Activated naive CD4-positive, alpha-beta T cell treated with anti-CD3 and anti-CD28 coated beads, Interleukin-2, amount 10 ng/mL, durations not matched to agents 7 days and 5 days (primary cell): Measurements from ENCODE around the gene CEP162.
"Not testable (repeated sequence)": the region's sequence is repeated elsewhere in the genome, so short reads cannot be mapped to it uniquely, and the experiment has no call there.

Experiments
- CTCF ChIA-PET: fragments of 350-600 bp; sonication (Branson Sonifier 250); formaldehyde crosslinking; loops from one replicate; lab custom pipeline; 2021; ENCODE audit warnings: antibody characterized with exemption; lab: Charles Lee
- DNase-seq: peaks from one replicate; pipeline ENCODE4 v3.0.0-alpha.2; 2020
- H3K27ac Mint-ChIP-seq: one replicate; pipeline ENCODE4 v1.8.0; 2021; ENCODE audit warnings: mild to moderate bottlenecking, moderate library complexity, mixed read lengths
- H3K27me3 Mint-ChIP-seq: one replicate; pipeline ENCODE4 v1.8.0; 2021; ENCODE audit warnings: mild to moderate bottlenecking, mixed read lengths
- H3K36me3 Mint-ChIP-seq: one replicate; pipeline ENCODE4 v1.8.0; 2021; ENCODE audit warnings: mixed read lengths
- H3K4me1 Mint-ChIP-seq: one replicate; pipeline ENCODE4 v1.8.0; 2021; ENCODE audit warnings: mixed read lengths
- H3K4me3 Mint-ChIP-seq: one replicate; pipeline ENCODE4 v1.8.0; 2021; ENCODE audit warnings: mild to moderate bottlenecking, moderate library complexity, mixed read lengths
- H3K9me3 Mint-ChIP-seq: one replicate; pipeline ENCODE4 v1.8.0; 2021; ENCODE audit warnings: mixed read lengths

CEP162 gene

GRCh38 chr6:84255641-84256040 is 28.2 kb upstream of the CEP162 start:
- Mint-ChIP-seq H3K4me1 (no peaks in the 10 kb centered on the region), H3K36me3 (no peaks in the 10 kb centered on the region), H3K27me3 (no peaks in the 10 kb centered on the region), H3K4me3 (no peak overlapping the region), H3K27ac (no peak overlapping the region), H3K9me3 (no peaks in the 10 kb centered on the region)
- CTCF ChIA-PET, result no interaction called here
- DNase-seq, result no peak

GRCh38 chr6:84253380-84253779 is 25.9 kb upstream of the CEP162 start:
- H3K27me3 Mint-ChIP-seq, result peaks cover 9% of the 10 kb centered on the region

GRCh38 chr6:84251891-84252539 is 24.6 kb upstream of the CEP162 start:
- CTCF ChIA-PET, result no interaction called here
- no peak for DNase-seq
- H3K27me3 Mint-ChIP-seq, result peaks cover 9% of the 10 kb centered on the region
- H3K9me3 Mint-ChIP-seq, result no peaks in the 10 kb centered on the region
- H3K4me1 Mint-ChIP-seq, result no peaks in the 10 kb centered on the region
- no peak overlapping the region for H3K27ac Mint-ChIP-seq
- H3K36me3 Mint-ChIP-seq, result no peaks in the 10 kb centered on the region
- H3K4me3 Mint-ChIP-seq, result no peak overlapping the region

More at GRCh38 chr6:84253380-84253779, 25.9 kb upstream of the CEP162 start:
- H3K4me3 Mint-ChIP-seq, result no peak overlapping the region
- H3K36me3 Mint-ChIP-seq, result no peaks in the 10 kb centered on the region
- CTCF ChIA-PET, result no interaction called here
- H3K27ac Mint-ChIP-seq, result no peak overlapping the region
- DNase-seq, result no peak
- no peaks in the 10 kb centered on the region for H3K4me1 Mint-ChIP-seq
- H3K9me3 Mint-ChIP-seq, result no peaks in the 10 kb centered on the region

GRCh38 chr6:84249724-84250123 is 22.3 kb upstream of the CEP162 start:
- Mint-ChIP-seq H3K36me3 (no peaks in the 10 kb centered on the region), H3K27ac (no peak overlapping the region), H3K4me3 (no peak overlapping the region), H3K4me1 (no peaks in the 10 kb centered on the region), H3K9me3 (no peaks in the 10 kb centered on the region), H3K27me3 (peaks cover 9% of the 10 kb centered on the region)
- no peak for DNase-seq
- CTCF ChIA-PET, result no interaction called here

- CTCF ChIA-PET, result not testable (repeated sequence)
These were observed 17.1 kb upstream of the CEP162 start for GRCh38 chr6:84244416-84245081.

GRCh38 chr6:84243240-84243639 is 15.8 kb upstream of the CEP162 start:
- CTCF ChIA-PET, result no interaction called here
- Mint-ChIP-seq H3K4me1 (no peaks in the 10 kb centered on the region), H3K4me3 (no peak overlapping the region)

More at GRCh38 chr6:84244416-84245081, 17.1 kb upstream of the CEP162 start:
- not testable (repeated sequence) for DNase-seq, H3K27ac Mint-ChIP-seq, H3K27me3 Mint-ChIP-seq, H3K9me3 Mint-ChIP-seq, H3K4me3 Mint-ChIP-seq, H3K4me1 Mint-ChIP-seq, H3K36me3 Mint-ChIP-seq

GRCh38 chr6:84242265-84242664 is 14.8 kb upstream of the CEP162 start:
- Mint-ChIP-seq H3K4me1 (no peaks in the 10 kb centered on the region), H3K27me3 (no peaks in the 10 kb centered on the region), H3K9me3 (no peaks in the 10 kb centered on the region), H3K36me3 (no peaks in the 10 kb centered on the region), H3K27ac (no peak overlapping the region), H3K4me3 (no peak overlapping the region)
- CTCF ChIA-PET, result no interaction called here
- DNase-seq, result no peak

More at GRCh38 chr6:84243240-84243639, 15.8 kb upstream of the CEP162 start:
- Mint-ChIP-seq H3K27ac (no peak overlapping the region), H3K27me3 (no peaks in the 10 kb centered on the region), H3K9me3 (no peaks in the 10 kb centered on the region), H3K36me3 (no peaks in the 10 kb centered on the region)
- DNase-seq, result no peak

GRCh38 chr6:84228198-84228543 is 728 bp upstream of the CEP162 start:
- Mint-ChIP-seq H3K4me3 (peak overlapping the region; percentile 98), H3K27me3 (peaks cover 6% of the 10 kb centered on the region), H3K36me3 (no peaks in the 10 kb centered on the region), H3K27ac (peak overlapping the region; percentile 87), H3K9me3 (no peaks in the 10 kb centered on the region), H3K4me1 (peaks cover 21% of the 10 kb centered on the region)
- CTCF ChIA-PET, result interaction anchor here (1.2 to 1.7 kb wide), 7 partner anchors 44 to 1163 kb away, joined by 3 to 8 read pairs (median 3); partner anchors contain the start of genes CYB5R4, DOP1A and UBE3D
- no peak for DNase-seq

GRCh38 chr6:84227044-84227433 is 404 bp downstream of the CEP162 start:
- Mint-ChIP-seq H3K36me3 (no peaks in the 10 kb centered on the region), H3K27ac (peak overlapping the region; percentile 87), H3K4me3 (peak overlapping the region; percentile 98), H3K27me3 (no peaks in the 10 kb centered on the region), H3K9me3 (no peaks in the 10 kb centered on the region), H3K4me1 (peaks cover 21% of the 10 kb centered on the region)
- CTCF ChIA-PET, result interaction anchor here (1.2 to 1.7 kb wide), 3 partner anchors 343 to 1162 kb away, joined by 3 to 4 read pairs (median 3); partner anchors contain the start of genes DOP1A and UBE3D
- DNase-seq, result peak; percentile 22

GRCh38 chr6:84224251-84224650 is 3.2 kb downstream of the CEP162 start:
- H3K4me3 Mint-ChIP-seq, result no peak overlapping the region
- CTCF ChIA-PET, result no interaction called here
- DNase-seq, result no peak

GRCh38 chr6:84223608-84224007 is 3.8 kb downstream of the CEP162 start:
- H3K4me3 Mint-ChIP-seq, H3K9me3 Mint-ChIP-seq, CTCF ChIA-PET, H3K36me3 Mint-ChIP-seq, H3K27ac Mint-ChIP-seq, DNase-seq, H3K27me3 Mint-ChIP-seq: not testable (repeated sequence)
- H3K4me1 Mint-ChIP-seq, result peaks cover 19% of the 10 kb centered on the region

More at GRCh38 chr6:84224251-84224650, 3.2 kb downstream of the CEP162 start:
- Mint-ChIP-seq H3K4me1 (peaks cover 21% of the 10 kb centered on the region), H3K27ac (no peak overlapping the region), H3K9me3 (no peaks in the 10 kb centered on the region), H3K27me3 (no peaks in the 10 kb centered on the region), H3K36me3 (no peaks in the 10 kb centered on the region)

GRCh38 chr6:84222426-84222825 is 5.0 kb downstream of the CEP162 start:
- H3K9me3 Mint-ChIP-seq, result no peaks in the 10 kb centered on the region
- no peak overlapping the region for H3K27ac Mint-ChIP-seq
- H3K4me1 Mint-ChIP-seq, result peaks cover 11% of the 10 kb centered on the region
- CTCF ChIA-PET, result interaction anchor here (0.7 to 0.9 kb wide), 2 partner anchors 1157 to 1292 kb away, joined by 3 read pairs; partner anchors contain the start of gene UBE3D
- H3K4me3 Mint-ChIP-seq, result no peak overlapping the region
- no peaks in the 10 kb centered on the region for H3K27me3 Mint-ChIP-seq
- no peaks in the 10 kb centered on the region for H3K36me3 Mint-ChIP-seq
- DNase-seq, result no peak

- DNase-seq, result no peak
- Mint-ChIP-seq H3K4me1 (peaks cover 4% of the 10 kb centered on the region), H3K36me3 (no peaks in the 10 kb centered on the region), H3K9me3 (no peaks in the 10 kb centered on the region), H3K27me3 (no peaks in the 10 kb centered on the region), H3K4me3 (no peak overlapping the region), H3K27ac (no peak overlapping the region)
- CTCF ChIA-PET, result interaction anchor here (0.8 to 1.4 kb wide), 3 partner anchors 334 to 1103 kb away, joined by 3 to 7 read pairs (median 3); no protein-coding TSS in a partner anchor
These were observed 6.5 kb downstream of the CEP162 start for GRCh38 chr6:84220809-84221409.

- H3K4me1 Mint-ChIP-seq, result no peaks in the 10 kb centered on the region
- H3K36me3 Mint-ChIP-seq, result no peaks in the 10 kb centered on the region
- no peak for DNase-seq
- CTCF ChIA-PET, result interaction anchor here (2.4 kb wide), 1 partner anchor 603 kb away, joined by 7 read pairs; no protein-coding TSS in a partner anchor
- no peak overlapping the region for H3K4me3 Mint-ChIP-seq
- H3K9me3 Mint-ChIP-seq, result no peaks in the 10 kb centered on the region
- no peak overlapping the region for H3K27ac Mint-ChIP-seq
- H3K27me3 Mint-ChIP-seq, result no peaks in the 10 kb centered on the region
These were observed 9.4 kb downstream of the CEP162 start for GRCh38 chr6:84218091-84218490.
